ENCODE results near the gene PEDS1. TPM values are rescaled to one million over a fixed set of nuclear protein-coding genes. Genes with fewer than 3 reads are reported as not detected.

PEDS1 gene
- total RNA-seq, 1 donor, result 19.9 TPM

Other genes starting within 250 kb of the PEDS1 start
- gene SPATA2, start 238.2 kb downstream of the PEDS1 start, total RNA-seq (ENCODE audit: low replicate concordance), result 1.5 and 3.4 TPM in 2 replicates
- 56.4 and 114 TPM in 2 replicates for gene RNF114, start 217.3 kb downstream of the PEDS1 start, total RNA-seq (ENCODE audit: low replicate concordance)
- 1.1 and 2.7 TPM in 2 replicates for gene SNAI1, start 170.7 kb downstream of the PEDS1 start, total RNA-seq (ENCODE audit: low replicate concordance)
- 77.1 and 105 TPM in 2 replicates for gene UBE2V1, start 40.6 kb downstream of the PEDS1 start, total RNA-seq (ENCODE audit: low replicate concordance)
- 38.1 TPM in 2 replicates for gene CEBPB, start 37.1 kb upstream of the PEDS1 start, total RNA-seq (ENCODE audit: low replicate concordance)

All from fibroblast of the aortic adventitia (primary cell).